Measurements from ENCODE around the gene TSPEAR.

- TF ChIP-seq CTCF (IDR thresholded peaks at IDR 0.05 in 2 of 3, conservative IDR thresholded peaks at IDR 0.05 in 1 of 3; ENCODE audit: insufficient read depth in 2 of 3, low read depth in 1 of 3, low read length in 3 of 3) (no peak), CCNT2 (IDR thresholded peaks at IDR 0.05; ENCODE audit: borderline replicate concordance, extremely low read depth, insufficient read length, low read depth, low read length) (no peak), DNMT1 (IDR thresholded peaks at IDR 0.05) (no peak), TCF7L2 (IDR thresholded peaks at IDR 0.05; ENCODE audit: low read depth, low read length) (no peak), CAMTA2 (CRISPR knock-in tag; conservative IDR thresholded peaks at IDR 0.05) (no peak), TAF1 (IDR thresholded peaks at IDR 0.05; ENCODE audit: control insufficient read depth, extremely low read depth, insufficient read depth, low read length, severe bottlenecking) (no peak), ERF (CRISPR knock-in tag; IDR thresholded peaks at IDR 0.05) (no peak)
These were observed 5.6 kb upstream of the TSPEAR start for GRCh38 chr21:44716984-44717383.
